DND-41 (cell line): ENCODE data around the gene CDK5R1.

Source experiments
- ATAC-seq: fragments of 200-7000 bp; cut with Tn5 transposase; 3 replicates; pipeline ENCODE4 v1.9.1; 2021; ENCODE audit warnings: low read depth; ENCODE audit not compliant: insufficient read depth
- DNase-seq: peaks from one replicate; pipeline ENCODE4 v3.0.0-alpha.2; 2020
- H2AFZ ChIP-seq: 2 replicates; pipeline ENCODE4 v1.6.0; 2012; ENCODE audit warnings: low read depth, low read length
- H3K27ac ChIP-seq: 2 replicates; pipeline ENCODE4 v1.5.1; 2012; ENCODE audit warnings: low read length, inconsistent platforms
- H3K27me3 ChIP-seq: fragments of 200-600 bp; sonication (generic); 2 replicates; pipeline ENCODE4 v1.6.0; 2012; ENCODE audit warnings: low read length, mild to moderate bottlenecking, inconsistent platforms; ENCODE audit not compliant: insufficient read depth, poor library complexity
- H3K36me3 ChIP-seq: 2 replicates; pipeline ENCODE4 v1.5.1; 2012; ENCODE audit warnings: low read length, inconsistent platforms; ENCODE audit not compliant: insufficient read depth
- H3K4me1 ChIP-seq: 2 replicates; pipeline ENCODE4 v1.5.1; 2012; ENCODE audit warnings: mild to moderate bottlenecking, low read length; ENCODE audit not compliant: insufficient read depth
- H3K4me2 ChIP-seq: 2 replicates; pipeline ENCODE4 v1.6.0; 2012; ENCODE audit warnings: mild to moderate bottlenecking, moderate library complexity, low read length, inconsistent platforms; ENCODE audit not compliant: insufficient read depth
- H3K4me3 ChIP-seq, 2 experiments: fragments of 200-600 bp in 1 of 2; shearing (Covaris generic) in 1 of 2; 2 replicates each; pipeline ENCODE4 v1.5.1; 2012 to 2016; ENCODE audit warnings: inconsistent platforms in 2 of 2, low read length in 2 of 2, mild to moderate bottlenecking in 2 of 2, low read depth in 1 of 2, moderate library complexity in 1 of 2
- H3K79me2 ChIP-seq: 2 replicates; pipeline ENCODE4 v1.6.0; 2012; ENCODE audit warnings: low read length, inconsistent platforms; ENCODE audit not compliant: insufficient read depth
- H3K9ac ChIP-seq: 2 replicates; pipeline ENCODE4 v1.6.0; 2012; ENCODE audit warnings: low read depth, mild to moderate bottlenecking, inconsistent platforms, low read length, moderate library complexity
- H3K9me3 ChIP-seq: 2 replicates; pipeline ENCODE4 v1.5.1; 2012; ENCODE audit warnings: low read length, moderate library complexity, mild to moderate bottlenecking, inconsistent platforms; ENCODE audit not compliant: insufficient read depth, severe bottlenecking
- H4K20me1 ChIP-seq: 2 replicates; pipeline ENCODE4 v1.6.0; 2012; ENCODE audit warnings: low read length; ENCODE audit not compliant: insufficient read depth
- EZH2 ChIP-seq: IDR thresholded peaks from 3 replicates; pipeline ENCODE4 v1.6.1; 2012; ENCODE audit warnings: borderline replicate concordance, low read depth, mild to moderate bottlenecking, moderate library complexity, low read length, inconsistent platforms; ENCODE audit not compliant: severe bottlenecking
- TF ChIP-seq, protein P1 (sequence below): IDR thresholded peaks from 2 replicates; pipeline ENCODE4 v1.5.1; 2012; ENCODE audit warnings: borderline replicate concordance, low read length, moderate library complexity, mild to moderate bottlenecking; ENCODE audit not compliant: poor library complexity, severe bottlenecking; ENCODE audit errors: extremely low read depth

CDK5R1 gene

DNA sequence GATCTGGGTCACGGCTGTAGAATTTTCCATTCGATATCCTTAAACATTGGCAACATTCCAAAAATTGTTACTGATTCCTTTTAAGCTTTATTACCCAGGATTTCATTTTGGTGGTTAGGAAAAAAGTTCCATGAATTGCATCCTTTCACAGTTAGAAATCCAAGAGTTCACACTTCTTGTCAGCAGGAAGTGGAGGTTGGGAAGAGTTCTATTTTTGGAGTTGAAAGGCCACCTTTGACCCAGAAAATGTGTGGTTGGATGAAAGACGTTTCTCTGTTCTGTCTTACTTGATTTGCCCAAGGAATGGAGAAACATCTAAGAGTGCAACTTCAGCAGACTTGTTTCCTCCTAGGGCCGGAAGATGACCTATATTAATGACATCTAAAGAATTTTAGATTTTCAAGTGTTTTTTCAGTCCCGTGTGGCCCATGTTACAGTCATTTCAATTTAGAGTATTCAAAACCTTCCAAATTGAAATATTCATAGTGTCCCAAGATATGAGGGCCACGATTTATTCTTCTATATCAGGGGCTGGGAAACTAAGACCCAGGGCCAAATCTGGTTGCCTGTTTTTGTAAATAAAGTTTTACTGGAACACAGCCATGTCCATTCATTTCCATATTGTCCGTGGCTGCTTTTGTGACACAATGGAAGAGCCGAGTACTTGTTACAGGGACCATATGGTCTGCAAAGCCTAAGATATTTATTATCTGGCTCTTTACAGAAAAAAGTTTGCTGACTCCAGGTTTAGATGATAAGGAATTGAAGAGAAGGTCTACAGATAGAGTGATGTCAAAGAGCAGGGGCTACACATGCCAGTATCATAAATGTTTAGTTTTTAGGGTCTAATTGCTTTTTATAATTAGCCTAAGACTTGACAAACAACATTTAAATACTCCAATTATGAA lies 50.2 kb downstream of the CDK5R1 start:
- Histone ChIP-seq H3K9ac (no peak overlapping the region), H3K9me3 (no peaks in the 10 kb centered on the region), H3K27me3 (peaks cover 22% of the 10 kb centered on the region), H3K4me3 (no peak overlapping the region), H2AFZ (no peak overlapping the region), H3K4me1 (no peaks in the 10 kb centered on the region), H3K79me2 (no peaks in the 10 kb centered on the region), H3K4me2 (no peak overlapping the region), H3K36me3 (no peaks in the 10 kb centered on the region), H3K27ac (no peak overlapping the region), H4K20me1 (no peaks in the 10 kb centered on the region)
- ATAC-seq = no peak
- TF ChIP-seq, protein P1, sequence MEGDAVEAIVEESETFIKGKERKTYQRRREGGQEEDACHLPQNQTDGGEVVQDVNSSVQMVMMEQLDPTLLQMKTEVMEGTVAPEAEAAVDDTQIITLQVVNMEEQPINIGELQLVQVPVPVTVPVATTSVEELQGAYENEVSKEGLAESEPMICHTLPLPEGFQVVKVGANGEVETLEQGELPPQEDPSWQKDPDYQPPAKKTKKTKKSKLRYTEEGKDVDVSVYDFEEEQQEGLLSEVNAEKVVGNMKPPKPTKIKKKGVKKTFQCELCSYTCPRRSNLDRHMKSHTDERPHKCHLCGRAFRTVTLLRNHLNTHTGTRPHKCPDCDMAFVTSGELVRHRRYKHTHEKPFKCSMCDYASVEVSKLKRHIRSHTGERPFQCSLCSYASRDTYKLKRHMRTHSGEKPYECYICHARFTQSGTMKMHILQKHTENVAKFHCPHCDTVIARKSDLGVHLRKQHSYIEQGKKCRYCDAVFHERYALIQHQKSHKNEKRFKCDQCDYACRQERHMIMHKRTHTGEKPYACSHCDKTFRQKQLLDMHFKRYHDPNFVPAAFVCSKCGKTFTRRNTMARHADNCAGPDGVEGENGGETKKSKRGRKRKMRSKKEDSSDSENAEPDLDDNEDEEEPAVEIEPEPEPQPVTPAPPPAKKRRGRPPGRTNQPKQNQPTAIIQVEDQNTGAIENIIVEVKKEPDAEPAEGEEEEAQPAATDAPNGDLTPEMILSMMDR = no peak
- TF ChIP-seq EZH2 = no peak
- no peak for DNase-seq
